GM19240 (cell line): ENCODE measurements around the gene MALSU1.
"Not testable (repeated sequence)": the region's sequence is repeated elsewhere in the genome, so short reads cannot be mapped to it uniquely, and the experiment has no call there.

ENCODE experiments used
- DNase-seq: peaks from one replicate; pipeline ENCODE4 v3.0.0; 2011; ENCODE audit warnings: low spot score; ENCODE audit not compliant: insufficient read length

MALSU1 gene

GRCh38 chr7:23285657-23286646 lies 13.2 kb upstream of the MALSU1 start:
- DNase-seq = no peak

DNA sequence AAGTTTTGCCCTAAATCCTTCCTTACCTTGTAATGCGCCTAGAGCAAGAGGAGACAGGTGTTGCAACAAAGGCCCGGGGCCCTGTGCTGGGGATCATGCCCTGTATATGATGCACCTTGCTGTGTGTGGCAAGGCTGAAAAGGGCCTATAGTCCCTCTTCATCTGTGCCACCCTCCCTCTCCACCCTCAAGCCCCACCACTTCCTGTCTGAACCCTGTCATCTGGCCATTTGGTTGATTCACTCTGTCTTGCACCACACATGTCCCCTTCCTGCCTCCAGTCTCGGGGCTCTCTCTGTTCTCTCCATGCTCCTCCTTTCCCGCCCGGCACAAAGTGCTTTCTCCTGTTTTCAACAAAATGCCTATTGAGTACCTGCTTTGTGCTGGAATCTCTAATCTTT lies 11.5 kb upstream of the MALSU1 start:
- DNase-seq = no peak

DNA sequence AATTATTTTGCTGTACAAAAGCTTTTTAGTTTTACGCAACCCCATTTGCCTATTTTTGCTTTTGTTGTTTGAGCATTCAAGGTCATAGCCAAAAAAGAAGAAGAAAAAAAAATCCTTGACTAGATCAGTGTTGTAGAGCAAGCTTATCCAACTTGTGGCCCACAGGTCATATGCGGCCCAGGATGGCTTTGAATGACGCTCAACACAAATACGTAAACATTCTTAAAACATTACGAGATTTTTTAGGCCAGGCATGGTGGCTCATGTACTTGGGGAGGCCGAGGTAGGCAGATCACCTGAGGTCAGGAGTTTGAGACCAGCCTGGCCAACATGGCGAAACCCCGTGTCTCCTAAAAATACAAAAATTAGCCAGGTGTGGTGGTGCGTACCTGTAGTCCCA lies 8.1 kb upstream of the MALSU1 start:
- DNase-seq = no peak

DNA sequence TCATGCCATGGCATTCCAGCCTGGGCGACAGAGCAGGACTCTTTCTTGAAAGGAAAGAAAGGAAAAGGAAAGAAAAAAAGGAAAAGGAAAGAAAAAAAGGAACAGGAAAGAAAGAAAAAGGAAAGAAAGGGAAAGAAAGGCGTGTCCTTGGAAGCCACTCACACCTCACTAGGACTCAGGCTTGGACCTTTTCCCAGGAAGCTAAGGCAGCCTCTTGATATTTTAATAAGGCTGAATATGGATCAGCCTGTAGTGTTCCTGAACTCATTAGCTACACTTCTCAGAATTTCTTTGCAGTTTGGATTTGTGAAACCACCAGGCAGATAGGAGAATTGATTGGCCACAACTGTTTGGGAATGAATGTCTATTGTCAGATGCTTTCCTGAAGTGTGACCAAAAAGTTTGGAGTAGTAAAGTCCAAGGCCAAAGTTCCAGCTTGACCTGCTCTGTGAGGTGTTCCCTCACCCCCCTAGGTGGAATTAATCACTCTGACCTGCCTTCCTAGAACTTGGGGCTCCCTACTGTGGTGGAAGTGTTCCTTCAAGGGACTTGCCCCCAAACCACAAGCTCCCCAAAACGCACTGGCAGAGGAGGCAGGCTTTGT lies 7.1 kb upstream of the MALSU1 start:
- DNase-seq = no peak

DNA sequence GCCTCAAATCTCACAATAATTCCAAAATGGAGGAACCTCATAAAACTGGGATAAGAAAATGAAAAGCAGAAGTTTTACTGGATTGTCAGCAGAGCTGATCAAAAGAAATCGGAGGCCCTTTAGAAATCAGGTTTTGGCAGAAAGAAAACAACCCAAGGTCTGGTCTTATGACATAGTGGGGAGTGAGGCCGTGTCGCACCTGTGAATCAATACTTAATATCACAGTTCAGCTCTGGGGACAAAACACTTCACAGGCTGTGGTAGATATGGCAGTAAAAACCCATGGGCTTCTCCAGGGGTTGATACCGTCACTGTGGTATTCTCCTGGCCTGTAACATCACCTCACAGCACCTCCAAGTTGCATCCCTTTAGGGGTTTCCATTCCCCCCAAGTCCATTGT lies 6.5 kb upstream of the MALSU1 start:
- DNase-seq = no peak

GRCh38 chr7:23293500-23294073 lies 5.6 kb upstream of the MALSU1 start:
- DNase-seq = no peak

DNA sequence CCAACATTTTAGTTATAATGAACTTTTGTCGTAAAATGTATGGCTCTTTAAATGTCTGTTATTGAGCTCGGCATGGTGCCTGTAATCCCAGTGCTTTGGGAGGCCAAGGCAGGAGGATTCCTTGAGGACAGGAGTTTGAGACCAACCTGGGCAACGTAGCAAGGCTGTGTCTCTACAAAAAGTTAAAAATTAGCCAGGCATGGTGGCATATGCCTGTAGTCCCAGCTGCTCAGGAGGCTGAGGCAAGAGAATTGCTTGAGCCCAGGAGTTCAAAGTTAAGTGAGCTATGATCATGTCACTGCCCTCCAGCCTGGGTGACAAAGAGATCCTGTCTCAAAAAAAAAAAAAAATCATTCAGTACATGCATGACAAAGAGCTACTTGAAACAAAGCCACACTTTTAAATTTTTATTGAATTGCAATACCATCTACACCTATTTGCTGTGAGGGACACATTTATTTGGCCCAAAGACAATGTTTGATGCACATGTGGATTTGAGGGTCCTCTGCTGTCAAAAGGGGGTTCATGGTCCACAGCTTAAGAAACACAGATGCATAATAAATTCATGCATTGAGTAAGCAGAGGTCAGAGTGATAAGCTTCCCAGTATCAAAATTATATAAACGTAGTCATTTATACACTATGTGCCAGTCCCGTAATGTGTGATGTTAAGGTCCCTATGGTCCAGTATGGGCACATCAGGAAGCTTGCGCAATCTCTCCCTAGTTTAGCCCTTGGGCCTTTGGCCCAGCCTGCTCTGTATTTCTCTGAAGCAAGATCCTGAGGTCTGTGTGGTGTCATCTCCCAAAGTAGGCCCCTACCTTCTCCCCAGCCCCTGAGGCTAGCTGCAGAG lies 4.4 kb upstream of the MALSU1 start:
- DNase-seq = no peak

- DNase-seq = no peak
These were observed 3.8 kb upstream of the MALSU1 start for GRCh38 chr7:23295401-23295697.

DNA sequence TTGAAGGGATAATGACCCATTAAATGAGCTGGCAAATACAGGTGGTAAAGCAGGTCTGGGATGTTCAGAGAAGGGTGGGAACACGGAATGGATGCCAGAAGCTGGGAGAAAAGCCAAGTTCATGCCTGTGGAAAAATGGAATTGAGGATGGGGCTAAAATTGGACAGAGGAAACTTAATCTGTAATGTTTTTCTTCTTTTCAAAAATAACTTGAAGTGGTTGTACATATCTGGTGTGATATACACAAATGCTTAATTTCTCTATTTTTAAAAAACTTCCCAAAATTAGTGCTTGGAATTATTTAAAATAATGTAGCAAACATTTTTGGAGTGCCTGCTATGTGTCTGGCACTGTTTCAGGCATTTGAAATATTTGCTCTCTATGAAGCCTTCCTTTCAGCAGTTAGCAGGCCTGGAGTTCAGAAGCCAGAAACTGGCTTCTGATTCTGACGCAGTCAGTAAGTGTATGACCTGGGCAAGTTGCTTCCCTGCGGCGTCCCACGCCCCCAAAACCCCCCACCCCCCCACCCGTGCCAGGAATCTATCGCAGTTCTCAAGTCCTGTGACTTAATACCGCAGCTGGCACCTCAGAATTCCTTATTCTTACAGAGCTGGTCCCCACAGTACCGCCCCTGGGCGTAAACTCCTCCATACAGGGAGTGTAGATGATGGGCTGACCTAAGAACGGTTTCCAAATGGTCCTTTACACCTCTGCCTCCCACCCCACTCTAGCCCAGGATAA lies 828 bp upstream of the MALSU1 start:
- DNase-seq = no peak

- no peak for DNase-seq
These were observed 696 bp downstream of the MALSU1 start for GRCh38 chr7:23299770-23300300.

GRCh38 chr7:23306936-23307521 lies 7.9 kb downstream of the MALSU1 start:
- no peak for DNase-seq

DNA sequence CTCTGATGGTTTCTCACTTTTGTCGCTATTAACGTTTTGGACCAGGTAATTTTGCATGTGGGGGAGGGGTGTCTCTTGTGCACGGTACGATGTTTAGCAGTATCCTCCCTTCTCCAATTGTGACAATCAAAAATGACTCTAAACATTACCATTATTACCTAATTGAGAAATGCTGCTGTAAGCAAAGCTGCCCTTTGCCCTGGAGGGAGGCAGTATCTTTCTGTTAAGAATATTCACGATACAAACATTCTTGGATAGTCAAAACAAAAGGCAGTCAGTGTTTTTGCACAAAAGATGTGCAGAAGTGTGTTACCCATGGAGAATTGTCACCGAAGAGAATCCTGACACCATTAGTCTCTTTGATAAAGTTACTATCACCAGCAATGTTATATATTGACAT lies 9.6 kb downstream of the MALSU1 start:
- no peak for DNase-seq

DNA sequence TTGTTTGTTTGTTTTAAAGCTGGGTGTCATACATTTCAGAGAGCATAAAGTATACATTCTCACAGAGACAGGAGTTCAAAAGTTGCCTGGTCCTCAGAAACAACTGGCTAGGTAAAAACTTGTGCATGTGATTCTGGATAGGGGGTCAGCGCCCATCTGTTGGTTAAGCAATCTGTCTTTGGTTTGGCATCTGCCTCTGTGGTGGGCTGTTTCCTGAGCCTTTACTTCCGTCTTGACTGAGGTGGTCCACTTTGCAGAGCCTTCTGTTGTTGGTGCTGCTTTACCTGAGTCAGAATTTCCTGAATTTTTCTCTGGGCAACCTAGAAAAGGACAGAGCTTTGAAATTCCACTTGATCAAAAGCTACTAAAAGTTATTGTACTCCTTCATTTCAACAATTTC lies 13.0 kb downstream of the MALSU1 start:
- DNase-seq = not testable (repeated sequence)

- DNase-seq = no peak
These were observed 16.2 kb downstream of the MALSU1 start for GRCh38 chr7:23315366-23315765.

- DNase-seq = no peak
These were observed 32.0 kb downstream of the MALSU1 start for GRCh38 chr7:23331132-23331531.

DNA sequence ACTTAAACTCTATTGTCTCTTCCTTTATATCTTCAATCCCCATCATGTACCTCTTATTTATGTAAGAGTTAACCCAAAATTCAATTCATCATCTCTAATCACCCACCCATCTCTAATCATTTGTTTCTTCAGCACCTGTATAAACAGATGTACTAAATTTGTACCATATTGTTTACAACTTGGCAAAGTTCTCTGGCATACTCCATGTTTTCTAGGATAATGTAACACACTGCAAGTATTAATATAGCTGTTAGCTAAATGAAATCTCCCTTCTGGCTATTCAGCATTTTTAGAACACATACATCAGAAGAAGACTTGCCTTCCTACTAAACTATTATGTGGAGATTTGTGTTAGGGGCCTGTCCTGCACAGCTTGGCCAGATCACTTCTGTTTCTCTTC lies 33.1 kb downstream of the MALSU1 start:
- DNase-seq = no peak

DNA sequence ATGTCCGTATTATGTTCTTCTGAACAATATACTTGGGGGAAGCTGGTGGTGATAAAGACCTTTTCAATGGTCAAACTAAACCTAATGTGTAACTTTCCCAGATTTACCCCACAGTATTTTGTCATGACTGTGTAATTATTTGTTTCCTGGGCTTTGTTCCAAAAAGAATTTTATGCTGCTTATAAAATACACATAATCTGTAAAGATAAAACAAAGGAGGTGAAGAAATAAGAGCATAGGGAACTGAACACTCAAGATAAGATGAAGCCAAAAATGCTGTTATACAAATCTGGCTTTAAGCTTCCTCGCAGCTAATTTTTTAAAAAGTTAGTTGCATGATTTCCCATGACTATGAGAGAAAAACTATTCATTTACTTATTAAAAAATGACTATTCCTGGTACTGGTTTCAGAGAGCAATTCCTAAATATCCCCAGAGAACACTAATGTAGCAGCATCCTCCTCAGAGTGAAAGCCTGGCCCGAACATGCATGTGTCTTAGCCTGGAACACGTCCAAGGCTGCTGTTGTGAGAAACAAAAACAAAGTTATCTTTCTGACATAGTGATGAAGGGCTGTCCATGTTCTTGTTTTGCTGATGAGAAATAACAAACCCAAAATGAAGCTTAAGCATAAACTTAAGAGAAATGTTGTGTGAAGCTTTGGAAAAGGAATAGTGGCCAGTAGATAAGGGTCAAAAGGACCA lies 33.9 kb downstream of the MALSU1 start:
- DNase-seq = no peak

DNA sequence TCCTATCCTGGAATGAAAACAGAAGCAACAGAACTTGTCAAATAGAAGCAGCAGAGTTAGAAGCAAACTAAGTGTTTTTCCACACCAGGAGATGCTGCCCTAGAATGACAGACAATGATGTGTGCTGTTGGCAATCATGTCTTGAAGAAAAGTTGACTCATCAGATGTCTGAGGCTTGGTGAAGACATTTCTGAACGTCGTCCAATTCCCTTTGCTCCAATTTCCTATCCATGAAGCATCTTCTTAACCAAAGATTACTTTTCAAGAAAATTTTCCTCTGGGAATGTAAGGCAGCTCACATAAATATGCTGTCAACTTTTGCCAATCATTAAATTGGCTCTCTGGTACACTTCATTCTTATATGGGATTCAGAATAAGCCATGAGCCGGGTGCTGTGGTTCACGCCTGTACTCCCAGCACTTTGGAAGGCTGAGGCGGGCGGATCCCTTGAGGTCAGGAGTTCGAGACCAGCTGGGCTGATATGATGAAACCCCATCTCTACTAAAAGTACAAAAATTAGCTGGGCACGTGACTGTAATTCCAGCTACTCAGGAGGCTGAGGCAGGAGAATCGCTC lies 34.6 kb downstream of the MALSU1 start:
- DNase-seq = no peak

- no peak for DNase-seq
These were observed 35.4 kb downstream of the MALSU1 start for GRCh38 chr7:23334482-23335056.
